ENCODE data around the gene HSD3B7. TPM values are rescaled to one million over a fixed set of nuclear protein-coding genes. Genes with fewer than 3 reads are reported as not detected.

HSD3B7 gene
- total RNA-seq, 2 donors from 2014 or later: 10.3 to 10.7 TPM

DNA sequence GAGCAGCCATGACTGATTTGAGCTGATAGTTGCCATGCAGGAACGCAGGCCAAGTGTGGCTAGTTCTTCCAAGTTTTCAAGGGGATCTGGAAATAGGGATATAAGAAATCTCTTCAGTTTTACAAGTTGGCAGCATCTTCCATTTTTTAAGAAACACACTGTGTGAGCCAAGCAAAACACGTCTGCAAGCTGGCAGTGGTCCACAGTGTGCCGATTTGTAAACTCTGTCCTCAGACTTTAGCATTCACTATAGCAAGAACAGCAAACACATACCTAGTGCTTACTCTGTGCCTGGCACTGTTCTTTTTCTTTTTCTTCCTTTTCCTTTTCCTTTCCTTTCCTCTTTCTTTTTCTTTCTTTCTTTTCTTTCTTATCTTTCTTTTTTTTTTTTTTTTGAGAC lies 33.3 kb upstream of the HSD3B7 start:
- no peaks in the 10 kb centered on the region for H3K27me3 ChIP-seq (replicated peaks; ENCODE audit: insufficient read depth)
- DNase-seq (ENCODE audit: low spot score): peak; percentile 92
- TF ChIP-seq POLR2AphosphoS5 (IDR thresholded peaks at IDR 0.05): peak; percentile 92
- TF ChIP-seq, protein P1, sequence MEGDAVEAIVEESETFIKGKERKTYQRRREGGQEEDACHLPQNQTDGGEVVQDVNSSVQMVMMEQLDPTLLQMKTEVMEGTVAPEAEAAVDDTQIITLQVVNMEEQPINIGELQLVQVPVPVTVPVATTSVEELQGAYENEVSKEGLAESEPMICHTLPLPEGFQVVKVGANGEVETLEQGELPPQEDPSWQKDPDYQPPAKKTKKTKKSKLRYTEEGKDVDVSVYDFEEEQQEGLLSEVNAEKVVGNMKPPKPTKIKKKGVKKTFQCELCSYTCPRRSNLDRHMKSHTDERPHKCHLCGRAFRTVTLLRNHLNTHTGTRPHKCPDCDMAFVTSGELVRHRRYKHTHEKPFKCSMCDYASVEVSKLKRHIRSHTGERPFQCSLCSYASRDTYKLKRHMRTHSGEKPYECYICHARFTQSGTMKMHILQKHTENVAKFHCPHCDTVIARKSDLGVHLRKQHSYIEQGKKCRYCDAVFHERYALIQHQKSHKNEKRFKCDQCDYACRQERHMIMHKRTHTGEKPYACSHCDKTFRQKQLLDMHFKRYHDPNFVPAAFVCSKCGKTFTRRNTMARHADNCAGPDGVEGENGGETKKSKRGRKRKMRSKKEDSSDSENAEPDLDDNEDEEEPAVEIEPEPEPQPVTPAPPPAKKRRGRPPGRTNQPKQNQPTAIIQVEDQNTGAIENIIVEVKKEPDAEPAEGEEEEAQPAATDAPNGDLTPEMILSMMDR (IDR thresholded peaks at IDR 0.05): no peak
- 7% methylated on average over 3 of the region's 3 CpGs for WGBS
- no peak overlapping the region for H3K4me3 ChIP-seq
- intact Hi-C loops (cut with DNase I): loop anchor here (10.0 kb wide), 1 partner anchor 763 kb away; a partner anchor contains a TSS
- no peaks in the 10 kb centered on the region for H3K9me3 ChIP-seq
- H3K36me3 ChIP-seq: no peaks in the 10 kb centered on the region
- H3K4me1 ChIP-seq (replicated peaks): peaks cover 16% of the 10 kb centered on the region
- H3K27ac ChIP-seq: peak overlapping the region; percentile 95

DNA sequence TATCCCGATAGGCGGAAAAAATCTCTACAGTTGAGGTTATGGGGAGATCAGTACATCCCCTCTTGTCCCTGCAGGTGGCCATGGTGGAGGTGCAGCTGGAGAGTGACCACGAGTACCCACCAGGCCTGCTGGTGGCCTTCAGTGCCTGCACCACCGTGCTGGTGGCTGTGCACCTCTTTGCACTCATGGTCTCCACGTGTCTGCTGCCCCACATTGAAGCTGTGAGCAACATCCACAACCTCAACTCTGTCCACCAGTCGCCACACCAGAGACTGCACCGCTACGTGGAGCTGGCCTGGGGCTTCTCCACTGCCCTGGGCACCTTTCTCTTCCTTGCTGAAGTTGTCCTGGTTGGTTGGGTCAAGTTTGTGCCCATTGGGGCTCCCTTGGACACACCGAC lies 31.9 kb upstream of the HSD3B7 start:
- Histone ChIP-seq H3K27ac (peak overlapping the region in 1 of 2 donors; percentile 9), H3K36me3 (no peaks in the 10 kb centered on the region), H3K4me1 (replicated peaks) (peaks cover 16% of the 10 kb centered on the region), H3K4me3 (no peak overlapping the region), H3K27me3 (replicated peaks; ENCODE audit: insufficient read depth) (no peaks in the 10 kb centered on the region), H3K9me3 (no peaks in the 10 kb centered on the region)
- 77% methylated on average over 9 of the region's 9 CpGs for WGBS
- intact Hi-C loops (cut with DNase I): loop anchor here (10.0 kb wide), 1 partner anchor 762 kb away; a partner anchor contains a TSS
- DNase-seq (ENCODE audit: low spot score): no peak
- TF ChIP-seq POLR2AphosphoS5 (IDR thresholded peaks at IDR 0.05) (no peak), POLR2A (IDR thresholded peaks at IDR 0.05) (no peak)
- TF ChIP-seq, protein P1 (IDR thresholded peaks at IDR 0.05): no peak

DNA sequence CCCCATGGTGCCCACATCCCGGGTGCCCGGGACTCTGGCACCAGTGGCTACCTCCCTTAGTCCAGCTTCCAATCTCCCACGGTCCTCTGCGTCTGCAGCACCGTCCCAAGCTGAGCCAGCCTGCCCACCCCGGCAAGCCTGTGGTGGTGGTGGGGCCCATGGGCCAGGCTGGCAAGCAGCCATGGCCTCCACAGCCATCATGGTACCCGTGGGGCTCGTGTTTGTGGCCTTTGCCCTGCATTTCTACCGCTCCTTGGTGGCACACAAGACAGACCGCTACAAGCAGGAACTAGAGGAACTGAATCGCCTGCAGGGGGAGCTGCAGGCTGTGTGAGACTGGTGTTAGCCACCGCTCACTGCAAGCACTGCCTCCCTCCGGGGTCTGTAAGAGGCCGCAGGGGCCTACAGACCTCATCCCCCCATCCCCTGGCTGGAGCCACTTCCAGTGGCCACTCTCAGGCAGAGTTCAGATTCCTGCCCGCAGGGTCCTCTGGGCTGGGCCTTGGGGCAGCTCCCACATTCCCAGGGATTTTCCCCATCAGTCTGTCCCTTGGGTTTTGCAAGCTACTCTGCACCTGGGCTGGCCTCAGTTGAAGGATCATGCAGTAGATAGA lies 31.4 kb upstream of the HSD3B7 start:
- Histone ChIP-seq H3K36me3 (no peaks in the 10 kb centered on the region), H3K9me3 (no peaks in the 10 kb centered on the region), H3K27me3 (replicated peaks; ENCODE audit: insufficient read depth) (no peaks in the 10 kb centered on the region), H3K27ac (peak overlapping the region in 1 of 2 donors; percentile 9), H3K4me3 (no peak overlapping the region), H3K4me1 (replicated peaks) (peaks cover 18% of the 10 kb centered on the region)
- TF ChIP-seq POLR2A (IDR thresholded peaks at IDR 0.05): no peak
- TF ChIP-seq, protein P1 (IDR thresholded peaks at IDR 0.05): peak in 3 of 4 experiments; percentile 16 to 51 (median 33)
- DNase-seq (ENCODE audit: low spot score): no peak
- intact Hi-C loops (cut with DNase I): loop anchor here (10.0 kb wide), 1 partner anchor 761 kb away; a partner anchor contains a TSS
- WGBS: 65% methylated on average over 7 of the region's 15 CpGs

DNA sequence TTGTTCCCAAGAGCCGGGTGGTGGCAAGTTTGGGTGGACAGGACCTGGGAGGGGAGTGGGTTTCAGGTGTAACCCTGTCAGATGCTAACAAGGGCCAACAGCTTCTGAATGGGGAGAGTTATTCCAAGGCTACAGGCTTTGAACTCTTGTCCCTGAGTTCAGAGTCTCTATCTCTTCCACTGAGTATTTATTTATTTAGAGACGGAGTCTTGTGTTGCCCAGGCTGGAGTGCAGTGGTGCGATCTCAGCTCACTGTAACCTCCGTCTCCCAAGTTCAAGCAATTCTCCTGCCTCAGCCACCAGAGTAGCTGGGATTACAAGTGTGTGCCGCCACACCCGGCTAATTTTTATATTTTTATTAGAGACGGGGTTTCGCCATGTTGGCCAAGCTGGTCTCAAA lies 30.0 kb upstream of the HSD3B7 start:
- DNase-seq (ENCODE audit: low spot score): no peak
- WGBS: 84% methylated on average over 8 of the region's 8 CpGs
- H3K27me3 ChIP-seq (replicated peaks; ENCODE audit: insufficient read depth): no peaks in the 10 kb centered on the region
- H3K4me1 ChIP-seq (replicated peaks): peaks cover 26% of the 10 kb centered on the region
- H3K4me3 ChIP-seq: no peak overlapping the region
- intact Hi-C loops (cut with DNase I): loop anchor here (10.0 kb wide), 1 partner anchor 760 kb away; a partner anchor contains a TSS
- no peak overlapping the region for H3K27ac ChIP-seq
- TF ChIP-seq POLR2AphosphoS5 (IDR thresholded peaks at IDR 0.05): no peak
- TF ChIP-seq, protein P1 (IDR thresholded peaks at IDR 0.05): no peak
- no peak for TF ChIP-seq POLR2A (IDR thresholded peaks at IDR 0.05)
- no peaks in the 10 kb centered on the region for H3K36me3 ChIP-seq
- H3K9me3 ChIP-seq: no peaks in the 10 kb centered on the region

Data from prostate gland (tissue), 2 donors.